WTC11 (cell line): ENCODE results near the gene PHLDB1.
"Not testable (repeated sequence)": the region's sequence is repeated elsewhere in the genome, so short reads cannot be mapped to it uniquely, and the experiment has no call there.

ENCODE experiments used
- CBFB ChIP-seq: sonication (generic); formaldehyde crosslinking; IDR thresholded peaks from 2 replicates; pipeline ENCODE4 v1.8.1; 2022; ENCODE audit warnings: mild to moderate bottlenecking, low read depth, missing genetic modification reagents
- CREB1 ChIP-seq: sonication (generic); formaldehyde crosslinking; IDR thresholded peaks from 2 replicates; pipeline ENCODE4 v1.8.0; 2023; ENCODE audit warnings: mild to moderate bottlenecking, missing genetic modification reagents
- PRRX2 ChIP-seq: fragments of 250-450 bp; sonication (Bioruptor Pico); IDR thresholded peaks from 2 replicates; pipeline ENCODE4 v1.8.0; 2021; ENCODE audit warnings: mild to moderate bottlenecking

DNA sequence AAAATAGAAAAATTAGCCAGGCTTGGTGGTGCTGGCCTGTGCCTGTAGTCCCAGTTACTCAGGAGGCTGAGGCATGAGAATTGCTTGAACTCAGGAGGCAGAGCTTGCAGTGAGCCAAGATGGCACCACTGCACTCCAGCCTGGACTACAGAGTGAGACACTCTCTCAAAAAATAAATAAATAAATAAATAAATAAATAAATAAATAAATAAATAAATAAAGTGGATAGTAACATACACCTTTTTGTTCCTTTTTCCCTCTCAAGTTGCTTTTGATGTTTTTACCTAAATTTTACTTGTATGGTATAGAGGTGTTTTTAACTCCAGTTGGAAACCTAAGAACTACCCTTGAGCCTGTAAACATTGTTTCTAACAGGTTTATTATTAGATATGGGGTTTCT, 29.4 kb upstream of the PHLDB1 start:
- TF ChIP-seq CREB1 (CRISPR knock-in tag); CBFB; PRRX2 (CRISPR knock-in tag): not testable (repeated sequence)
